ENCODE measurements around the gene MCM3AP. TPM values are rescaled to one million over a fixed set of nuclear protein-coding genes. Genes with fewer than 3 reads are reported as not detected.

MCM3AP gene
- total RNA-seq, 1 experiment from 2014 or later = 88.4 TPM

- ChIA-PET CTCF (no interaction called here), POLR2A (no interaction called here), RAD21 (ENCODE audit: low non-redundant PET in 1 of 2, low total read pairs in 2 of 2, uncharacterized antibody in 2 of 2, unreplicated experiment in 2 of 2) (no interaction called here)
- Histone ChIP-seq H3K36me3 (ENCODE audit: control insufficient read depth in 1 of 2, insufficient read depth in 2 of 2, low read length in 2 of 2) (peaks cover 0 to 2% of the 10 kb centered on the region in 2 experiments; a peak in 1 of 4 replicates), H3K9ac (ENCODE audit: low read length) (no peak overlapping the region), H3K4me1 (ENCODE audit: control insufficient read depth in 1 of 2, insufficient read depth in 2 of 2, low read length in 2 of 2) (no peaks in the 10 kb centered on the region), H3K27me3 (ENCODE audit: insufficient read depth, low read length) (no peaks in the 10 kb centered on the region), H3K79me2 (ENCODE audit: insufficient read depth, low read length) (no peaks in the 10 kb centered on the region), H2AFZ (ENCODE audit: low read depth, low read length, poor library complexity, severe bottlenecking) (no peak overlapping the region), H3K4me2 (ENCODE audit: low read length) (no peak overlapping the region), H3K9me3 (ENCODE audit: control insufficient read depth in 1 of 2, insufficient read depth in 1 of 2, low read depth in 1 of 2, low read length in 2 of 2) (no peaks in the 10 kb centered on the region), H4K20me1 (ENCODE audit: insufficient read depth) (no peaks in the 10 kb centered on the region), H3K4me3 (replicated peaks in 1 of 2; ENCODE audit: low read depth in 1 of 2, low read length in 2 of 2) (no peak overlapping the region), H3K9me2 (ENCODE audit: insufficient read depth) (no peaks in the 10 kb centered on the region), H3K27ac (ENCODE audit: low read depth, low read length) (no peak overlapping the region)
- TF ChIP-seq JUND (IDR thresholded peaks at IDR 0.05) (no peak), FOSL1 (IDR thresholded peaks at IDR 0.05; ENCODE audit: low read depth) (no peak), TCF7L2 (IDR thresholded peaks at IDR 0.05; ENCODE audit: borderline replicate concordance, extremely low read depth, insufficient read depth, insufficient read length) (no peak), EZH2phosphoT487 (IDR thresholded peaks at IDR 0.05; ENCODE audit: borderline replicate concordance) (no peak), ZFX (IDR thresholded peaks at IDR 0.05) (no peak), ATF3 (IDR thresholded peaks at IDR 0.05) (no peak)
- intact Hi-C loops (cut with micrococcal nuclease) = no loop called here
- ATAC-seq = no peak
- BruUV-seq (replicated peaks) = no TSS peak
- DNase-seq (ENCODE audit: low read depth, low spot score) = no peak
These were observed 19.0 kb upstream of the MCM3AP start for GRCh38 chr21:46304437-46304836.

DNA sequence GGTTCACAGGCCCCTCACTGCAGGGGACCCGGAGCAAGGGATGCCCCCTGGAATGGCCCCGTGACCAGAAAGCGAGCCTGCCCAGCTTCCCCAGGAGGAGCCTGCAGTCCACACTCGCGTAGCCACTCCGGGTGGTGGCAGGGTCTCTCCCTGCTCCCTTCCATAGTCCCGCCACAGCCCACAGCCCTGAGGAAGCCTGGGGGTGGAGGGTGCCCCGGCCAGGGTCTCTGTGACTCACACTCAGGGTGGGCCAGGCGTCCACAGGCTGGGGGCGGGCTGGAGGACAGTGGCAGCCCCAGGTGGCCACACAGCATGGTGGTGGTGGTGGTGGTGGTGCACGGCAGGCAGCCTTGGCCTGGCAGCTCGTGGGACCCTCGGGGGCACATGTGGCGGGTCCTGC is 16.3 kb upstream of the MCM3AP start:
- Histone ChIP-seq H3K9me2 (ENCODE audit: insufficient read depth) (no peaks in the 10 kb centered on the region), H3K27ac (ENCODE audit: low read depth, low read length) (no peak overlapping the region), H3K79me2 (ENCODE audit: insufficient read depth, low read length) (no peaks in the 10 kb centered on the region), H3K36me3 (ENCODE audit: control insufficient read depth in 1 of 2, insufficient read depth in 2 of 2, low read length in 2 of 2) (peaks cover 0 to 2% of the 10 kb centered on the region in 2 experiments; a peak in 1 of 4 replicates), H3K4me3 (replicated peaks in 1 of 2; ENCODE audit: low read depth in 1 of 2, low read length in 2 of 2) (no peak overlapping the region), H3K9me3 (ENCODE audit: control insufficient read depth in 1 of 2, insufficient read depth in 1 of 2, low read depth in 1 of 2, low read length in 2 of 2) (no peaks in the 10 kb centered on the region), H4K20me1 (ENCODE audit: insufficient read depth) (no peaks in the 10 kb centered on the region), H3K9ac (ENCODE audit: low read length) (no peak overlapping the region), H3K4me1 (ENCODE audit: control insufficient read depth in 1 of 2, insufficient read depth in 2 of 2, low read length in 2 of 2) (no peaks in the 10 kb centered on the region), H3K27me3 (ENCODE audit: insufficient read depth, low read length) (no peaks in the 10 kb centered on the region), H2AFZ (ENCODE audit: low read depth, low read length, poor library complexity, severe bottlenecking) (no peak overlapping the region), H3K4me2 (ENCODE audit: low read length) (no peak overlapping the region)
- ATAC-seq (no peak), DNase-seq (ENCODE audit: low read depth, low spot score) (no peak)
- no TSS peak for BruUV-seq (replicated peaks)
- CTCF ChIA-PET = no interaction called here
- RAD21 ChIA-PET (ENCODE audit: low non-redundant PET in 1 of 2, low total read pairs in 2 of 2, uncharacterized antibody in 2 of 2, unreplicated experiment in 2 of 2) = no interaction called here
- POLR2A ChIA-PET = no interaction called here
- intact Hi-C loops (cut with micrococcal nuclease) = no loop called here
- TF ChIP-seq EZH2phosphoT487 (IDR thresholded peaks at IDR 0.05; ENCODE audit: borderline replicate concordance) = no peak
- no peak for TF ChIP-seq ZFX (IDR thresholded peaks at IDR 0.05)
- TF ChIP-seq SP1 (IDR thresholded peaks at IDR 0.05; ENCODE audit: low read depth) = no peak
- TF ChIP-seq RAD21 (IDR thresholded peaks at IDR 0.05; ENCODE audit: low read depth) = no peak
- TF ChIP-seq MAX (IDR thresholded peaks at IDR 0.05) = no peak
- no peak for TF ChIP-seq FOSL1 (IDR thresholded peaks at IDR 0.05; ENCODE audit: low read depth)
- no peak for TF ChIP-seq EGR1 (IDR thresholded peaks at IDR 0.05; ENCODE audit: low read depth)
- TF ChIP-seq POLR2A (IDR thresholded peaks at IDR 0.05; ENCODE audit: borderline replicate concordance, extremely low read depth, insufficient read depth, insufficient read length) = no peak
- no peak for TF ChIP-seq ATF3 (IDR thresholded peaks at IDR 0.05)
- TF ChIP-seq CBX3 (IDR thresholded peaks at IDR 0.05; ENCODE audit: low read depth) = no peak
- TF ChIP-seq ZNF274 (IDR thresholded peaks at IDR 0.05; ENCODE audit: low read depth, low read length) = no peak
- TF ChIP-seq, protein P1, sequence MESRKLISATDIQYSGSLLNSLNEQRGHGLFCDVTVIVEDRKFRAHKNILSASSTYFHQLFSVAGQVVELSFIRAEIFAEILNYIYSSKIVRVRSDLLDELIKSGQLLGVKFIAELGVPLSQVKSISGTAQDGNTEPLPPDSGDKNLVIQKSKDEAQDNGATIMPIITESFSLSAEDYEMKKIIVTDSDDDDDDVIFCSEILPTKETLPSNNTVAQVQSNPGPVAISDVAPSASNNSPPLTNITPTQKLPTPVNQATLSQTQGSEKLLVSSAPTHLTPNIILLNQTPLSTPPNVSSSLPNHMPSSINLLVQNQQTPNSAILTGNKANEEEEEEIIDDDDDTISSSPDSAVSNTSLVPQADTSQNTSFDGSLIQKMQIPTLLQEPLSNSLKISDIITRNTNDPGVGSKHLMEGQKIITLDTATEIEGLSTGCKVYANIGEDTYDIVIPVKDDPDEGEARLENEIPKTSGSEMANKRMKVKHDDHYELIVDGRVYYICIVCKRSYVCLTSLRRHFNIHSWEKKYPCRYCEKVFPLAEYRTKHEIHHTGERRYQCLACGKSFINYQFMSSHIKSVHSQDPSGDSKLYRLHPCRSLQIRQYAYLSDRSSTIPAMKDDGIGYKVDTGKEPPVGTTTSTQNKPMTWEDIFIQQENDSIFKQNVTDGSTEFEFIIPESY (IDR thresholded peaks at IDR 0.05; ENCODE audit: extremely low read depth, insufficient replicate concordance, low read length) = no peak
- TF ChIP-seq POLR2AphosphoS5 (IDR thresholded peaks at IDR 0.05; ENCODE audit: low read depth, low read length) = no peak
- no peak for TF ChIP-seq YY1 (IDR thresholded peaks at IDR 0.05; ENCODE audit: extremely low read depth, insufficient replicate concordance, low read depth, low read length)
- TF ChIP-seq SRF (IDR thresholded peaks at IDR 0.05; ENCODE audit: low read depth) = no peak
- no peak for TF ChIP-seq SIN3A (IDR thresholded peaks at IDR 0.05; ENCODE audit: low read depth)
